ENCODE data around the gene TICAM2.

DNA sequence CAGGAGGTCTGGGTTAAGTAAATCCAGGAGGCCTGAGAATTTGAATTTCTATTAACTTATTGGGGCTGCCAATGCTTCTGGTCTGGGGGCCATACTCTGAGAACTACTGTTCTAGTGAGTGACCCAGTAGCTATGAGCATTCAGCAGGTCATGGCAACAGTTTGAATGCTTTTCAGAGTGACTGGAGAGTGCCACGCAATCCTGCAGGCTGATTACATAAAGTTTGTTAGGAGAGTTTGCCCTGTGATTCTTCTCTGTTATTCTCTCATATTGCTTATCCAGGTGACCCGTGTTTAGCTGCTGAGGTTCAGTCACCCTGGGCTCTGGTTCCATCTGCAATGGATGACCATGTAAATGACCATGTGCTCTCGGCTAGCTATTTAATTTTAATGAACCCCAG is 45.8 kb upstream of the TICAM2 start:
- TF ChIP-seq ARHGAP35 (IDR thresholded peaks at IDR 0.05; ENCODE audit: partially characterized antibody) (no peak), RB1 (IDR thresholded peaks at IDR 0.05; ENCODE audit: low read depth) (no peak), RAD21 (CRISPR knock-in tag; conservative IDR thresholded peaks at IDR 0.05 in 1 of 2, IDR thresholded peaks at IDR 0.05 in 1 of 2) (no peak), POLR2A (conservative IDR thresholded peaks at IDR 0.05) (no peak), SIN3A (IDR thresholded peaks at IDR 0.05; ENCODE audit: borderline replicate concordance in 2 of 2, control insufficient read depth in 1 of 2, low read depth in 2 of 2, low read length in 2 of 2) (no peak), ZC3H11A (IDR thresholded peaks at IDR 0.05; ENCODE audit: low read depth, low read length) (no peak), POLR2AphosphoS5 (IDR thresholded peaks at IDR 0.05; ENCODE audit: control insufficient read depth, insufficient read depth, low read depth, low read length) (no peak), RBFOX2 (IDR thresholded peaks at IDR 0.05; ENCODE audit: low read depth, low read length) (no peak)
- TF ChIP-seq, protein P1, sequence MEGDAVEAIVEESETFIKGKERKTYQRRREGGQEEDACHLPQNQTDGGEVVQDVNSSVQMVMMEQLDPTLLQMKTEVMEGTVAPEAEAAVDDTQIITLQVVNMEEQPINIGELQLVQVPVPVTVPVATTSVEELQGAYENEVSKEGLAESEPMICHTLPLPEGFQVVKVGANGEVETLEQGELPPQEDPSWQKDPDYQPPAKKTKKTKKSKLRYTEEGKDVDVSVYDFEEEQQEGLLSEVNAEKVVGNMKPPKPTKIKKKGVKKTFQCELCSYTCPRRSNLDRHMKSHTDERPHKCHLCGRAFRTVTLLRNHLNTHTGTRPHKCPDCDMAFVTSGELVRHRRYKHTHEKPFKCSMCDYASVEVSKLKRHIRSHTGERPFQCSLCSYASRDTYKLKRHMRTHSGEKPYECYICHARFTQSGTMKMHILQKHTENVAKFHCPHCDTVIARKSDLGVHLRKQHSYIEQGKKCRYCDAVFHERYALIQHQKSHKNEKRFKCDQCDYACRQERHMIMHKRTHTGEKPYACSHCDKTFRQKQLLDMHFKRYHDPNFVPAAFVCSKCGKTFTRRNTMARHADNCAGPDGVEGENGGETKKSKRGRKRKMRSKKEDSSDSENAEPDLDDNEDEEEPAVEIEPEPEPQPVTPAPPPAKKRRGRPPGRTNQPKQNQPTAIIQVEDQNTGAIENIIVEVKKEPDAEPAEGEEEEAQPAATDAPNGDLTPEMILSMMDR (IDR thresholded peaks at IDR 0.05 in 2 of 3, conservative IDR thresholded peaks at IDR 0.05 in 1 of 3; ENCODE audit: insufficient read depth in 2 of 3, low read depth in 1 of 3, low read length in 3 of 3) = no peak
